ENCODE data around the gene LTA4H. TPM values are rescaled to one million over a fixed set of nuclear protein-coding genes. Genes with fewer than 3 reads are reported as not detected.
A peak's percentile ranks its signal among the peaks of the same experiment; 100 is the strongest.

The LTA4H gene
- polyA plus RNA-seq, 1 donor (not counting 4 experiments of a cell fraction or from before 2014, with no cell fraction given): 183 TPM

DNA sequence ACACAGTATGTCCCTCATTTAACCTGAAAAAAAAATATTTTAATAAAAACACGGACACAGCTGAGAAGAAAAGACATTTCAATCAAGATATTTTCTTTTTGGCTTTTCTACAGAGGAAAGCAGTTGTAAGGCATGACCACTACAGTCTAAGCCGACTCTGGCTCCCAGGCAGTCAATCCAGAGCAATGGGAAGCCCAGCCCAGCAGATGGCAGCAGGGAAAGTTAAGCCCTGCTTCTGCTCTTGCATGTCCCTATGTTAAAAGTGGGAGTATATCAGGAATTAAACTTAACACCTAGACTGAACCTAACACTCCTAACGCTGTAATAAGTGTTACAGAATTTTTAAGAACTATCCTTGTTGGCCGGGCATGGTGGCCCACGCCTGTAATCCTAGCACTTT, 19.7 kb downstream of the LTA4H start:
- no peak overlapping the region for H3K4me3 ChIP-seq (ENCODE audit: control insufficient read depth in 2 of 3, extremely low read depth in 1 of 3, insufficient read depth in 2 of 3, low read depth in 1 of 3, low read length in 3 of 3)
- H2AFZ ChIP-seq (ENCODE audit: control insufficient read depth, low read length): no peak overlapping the region
- H3K4me2 ChIP-seq (ENCODE audit: control insufficient read depth, extremely low read depth, insufficient read depth, low read depth, low read length): no peak overlapping the region
- no peaks in the 10 kb centered on the region for H3K4me1 ChIP-seq (ENCODE audit: control insufficient read depth, extremely low read depth, insufficient read depth, low read length)
- H3K36me3 ChIP-seq (ENCODE audit: control insufficient read depth in 2 of 2, extremely low read depth in 1 of 2, insufficient read depth in 2 of 2, low read length in 2 of 2): peaks cover 8 to 15% of the 10 kb centered on the region in 2 experiments
- no peak overlapping the region for H3K9ac ChIP-seq (ENCODE audit: control insufficient read depth, extremely low read depth, insufficient read depth, low read length)
- H4K20me1 ChIP-seq (ENCODE audit: control insufficient read depth, extremely low read depth, insufficient read depth, low read length): no peaks in the 10 kb centered on the region
- TF ChIP-seq, protein P1, sequence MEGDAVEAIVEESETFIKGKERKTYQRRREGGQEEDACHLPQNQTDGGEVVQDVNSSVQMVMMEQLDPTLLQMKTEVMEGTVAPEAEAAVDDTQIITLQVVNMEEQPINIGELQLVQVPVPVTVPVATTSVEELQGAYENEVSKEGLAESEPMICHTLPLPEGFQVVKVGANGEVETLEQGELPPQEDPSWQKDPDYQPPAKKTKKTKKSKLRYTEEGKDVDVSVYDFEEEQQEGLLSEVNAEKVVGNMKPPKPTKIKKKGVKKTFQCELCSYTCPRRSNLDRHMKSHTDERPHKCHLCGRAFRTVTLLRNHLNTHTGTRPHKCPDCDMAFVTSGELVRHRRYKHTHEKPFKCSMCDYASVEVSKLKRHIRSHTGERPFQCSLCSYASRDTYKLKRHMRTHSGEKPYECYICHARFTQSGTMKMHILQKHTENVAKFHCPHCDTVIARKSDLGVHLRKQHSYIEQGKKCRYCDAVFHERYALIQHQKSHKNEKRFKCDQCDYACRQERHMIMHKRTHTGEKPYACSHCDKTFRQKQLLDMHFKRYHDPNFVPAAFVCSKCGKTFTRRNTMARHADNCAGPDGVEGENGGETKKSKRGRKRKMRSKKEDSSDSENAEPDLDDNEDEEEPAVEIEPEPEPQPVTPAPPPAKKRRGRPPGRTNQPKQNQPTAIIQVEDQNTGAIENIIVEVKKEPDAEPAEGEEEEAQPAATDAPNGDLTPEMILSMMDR (optimal IDR thresholded peaks at IDR 0.05 in 1 of 3, IDR thresholded peaks at IDR 0.05 in 1 of 3, conservative IDR thresholded peaks at IDR 0.05 in 1 of 3; ENCODE audit: extremely low read depth in 1 of 3, insufficient read depth in 2 of 3, low read length in 3 of 3): peak; percentile 36 to 63 (median 41)
- TF ChIP-seq EZH2 (IDR thresholded peaks at IDR 0.05; ENCODE audit: low read length): no peak
- no peaks in the 10 kb centered on the region for H3K79me2 ChIP-seq (ENCODE audit: control insufficient read depth, insufficient read depth, low read length)
- H3K27me3 ChIP-seq (ENCODE audit: control insufficient read depth, extremely low read depth, insufficient read depth, low read length): no peaks in the 10 kb centered on the region
- DNase-seq (ENCODE audit: low read depth, low spot score) (no peak), FAIRE-seq (no peak)
- H3K9me3 ChIP-seq (ENCODE audit: control insufficient read depth, low read depth, low read length): no peaks in the 10 kb centered on the region
- no peak overlapping the region for H3K27ac ChIP-seq (ENCODE audit: control insufficient read depth, insufficient read depth, low read length)
- no peaks in the 10 kb centered on the region for H3K9me1 ChIP-seq (ENCODE audit: control insufficient read depth, extremely low read depth, insufficient read depth, low read length)
- dilution Hi-C loops (cut with MboI; ENCODE audit: extremely low pct_ligation_motif_present, low sequenced_read_pairs): no loop called here

DNA sequence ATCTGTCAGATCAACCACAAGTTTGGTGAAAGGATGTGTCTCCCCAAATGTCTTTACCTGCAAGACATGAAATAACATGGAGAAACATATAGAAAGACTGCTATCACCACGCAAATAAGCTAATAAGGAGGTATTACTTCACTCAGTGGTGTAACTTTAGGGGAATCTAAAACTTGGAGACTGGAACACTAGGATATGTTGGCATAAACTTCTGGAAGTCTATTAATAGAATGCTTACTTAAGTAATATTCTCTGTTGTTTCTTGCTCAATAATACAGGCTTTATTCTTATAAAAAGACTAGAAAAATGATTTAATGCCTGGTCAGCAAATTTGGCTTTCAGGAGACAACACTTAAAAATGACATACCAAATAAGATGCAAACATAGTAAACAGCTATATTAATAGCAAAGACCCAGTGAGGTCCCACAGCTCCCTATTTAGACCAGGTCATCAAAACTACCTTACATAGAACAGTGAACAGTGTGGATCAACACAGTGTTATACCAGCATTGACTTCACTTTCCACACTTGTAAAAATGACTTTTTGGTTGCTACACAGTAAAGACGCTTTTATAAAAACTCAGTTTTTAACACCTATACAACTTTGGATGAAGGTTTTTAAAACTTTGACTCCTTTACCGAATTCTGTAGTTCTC, 20.3 kb downstream of the LTA4H start:
- no peaks in the 10 kb centered on the region for H4K20me1 ChIP-seq (ENCODE audit: control insufficient read depth, extremely low read depth, insufficient read depth, low read length)
- H3K79me2 ChIP-seq (ENCODE audit: control insufficient read depth, insufficient read depth, low read length): no peaks in the 10 kb centered on the region
- H3K4me2 ChIP-seq (ENCODE audit: control insufficient read depth, extremely low read depth, insufficient read depth, low read depth, low read length): no peak overlapping the region
- no peaks in the 10 kb centered on the region for H3K27me3 ChIP-seq (ENCODE audit: control insufficient read depth, extremely low read depth, insufficient read depth, low read length)
- no peak for TF ChIP-seq EZH2 (IDR thresholded peaks at IDR 0.05; ENCODE audit: low read length)
- TF ChIP-seq, protein P1 (optimal IDR thresholded peaks at IDR 0.05 in 1 of 3, IDR thresholded peaks at IDR 0.05 in 1 of 3, conservative IDR thresholded peaks at IDR 0.05 in 1 of 3; ENCODE audit: extremely low read depth in 1 of 3, insufficient read depth in 2 of 3, low read length in 3 of 3): no peak
- no peaks in the 10 kb centered on the region for H3K4me1 ChIP-seq (ENCODE audit: control insufficient read depth, extremely low read depth, insufficient read depth, low read length)
- no peak overlapping the region for H3K27ac ChIP-seq (ENCODE audit: control insufficient read depth, insufficient read depth, low read length)
- H3K4me3 ChIP-seq (ENCODE audit: control insufficient read depth in 2 of 3, extremely low read depth in 1 of 3, insufficient read depth in 2 of 3, low read depth in 1 of 3, low read length in 3 of 3): no peak overlapping the region
- dilution Hi-C loops (cut with MboI; ENCODE audit: extremely low pct_ligation_motif_present, low sequenced_read_pairs): no loop called here
- FAIRE-seq: no peak
- H3K9me3 ChIP-seq (ENCODE audit: control insufficient read depth, low read depth, low read length): no peaks in the 10 kb centered on the region
- no peak overlapping the region for H3K9ac ChIP-seq (ENCODE audit: control insufficient read depth, extremely low read depth, insufficient read depth, low read length)
- H3K9me1 ChIP-seq (ENCODE audit: control insufficient read depth, extremely low read depth, insufficient read depth, low read length): no peaks in the 10 kb centered on the region
- peaks cover 8 to 18% of the 10 kb centered on the region in 2 experiments for H3K36me3 ChIP-seq (ENCODE audit: control insufficient read depth in 2 of 2, extremely low read depth in 1 of 2, insufficient read depth in 2 of 2, low read length in 2 of 2)
- DNase-seq (ENCODE audit: low read depth, low spot score): no peak
- H2AFZ ChIP-seq (ENCODE audit: control insufficient read depth, low read length): no peak overlapping the region
